Hepatocyte (in vitro differentiated cells): ENCODE data around the gene TMEM8B.

ENCODE experiments used
- CTCF ChIP-seq: fragments of 200-600 bp; sonication (generic); IDR thresholded peaks from 2 replicates; pipeline ENCODE4 v1.5.1; 2016; ENCODE audit warnings: antibody characterized with exemption, mild to moderate bottlenecking; ENCODE audit not compliant: poor library complexity
- EZH2 ChIP-seq: fragments of 200-600 bp; sonication (generic); IDR thresholded peaks from 2 replicates; pipeline ENCODE4 v1.6.1; 2016; ENCODE audit warnings: antibody characterized with exemption, mild to moderate bottlenecking, borderline replicate concordance
- EZH2phosphoT487 ChIP-seq: fragments of 200-600 bp; sonication (generic); IDR thresholded peaks from one replicate; pipeline ENCODE4 v1.6.1; 2018; ENCODE audit warnings: antibody characterized with exemption, mild to moderate bottlenecking, low read depth, moderate library complexity; ENCODE audit not compliant: unreplicated experiment, severe bottlenecking

GRCh38 chr9:35905051-35905781, 76.2 kb downstream of the TMEM8B start:
- no peak for TF ChIP-seq EZH2
- no peak for TF ChIP-seq CTCF
- TF ChIP-seq EZH2phosphoT487 = no peak
